Midbrain (tissue), 1 donor: Measurements from ENCODE around the gene DMXL2.
"Not testable (repeated sequence)": the region's sequence is repeated elsewhere in the genome, so short reads cannot be mapped to it uniquely, and the experiment has no call there.

Experiments used
- DNase-seq: peaks from one replicate; lab custom pipeline; 2025; lab: John Stamatoyannopoulos, UW

Gene DMXL2

GRCh38 chr15:51493892-51494291, 128.7 kb downstream of the DMXL2 start:
- DNase-seq: no peak

- no peak for DNase-seq
These were observed 130.0 kb downstream of the DMXL2 start for GRCh38 chr15:51492528-51492927.

- DNase-seq: no peak
These were observed 130.6 kb downstream of the DMXL2 start for GRCh38 chr15:51491941-51492340.

- no peak for DNase-seq
These were observed 137.8 kb downstream of the DMXL2 start for GRCh38 chr15:51484781-51485180.

GRCh38 chr15:51483985-51484384, 138.6 kb downstream of the DMXL2 start:
- DNase-seq: no peak

GRCh38 chr15:51483520-51483919, 139.1 kb downstream of the DMXL2 start:
- no peak for DNase-seq

GRCh38 chr15:51475736-51476135, 146.8 kb downstream of the DMXL2 start:
- DNase-seq: no peak

GRCh38 chr15:51470512-51470911, 152.1 kb downstream of the DMXL2 start:
- DNase-seq: no peak

GRCh38 chr15:51460796-51461195, 161.8 kb downstream of the DMXL2 start:
- DNase-seq: no peak

- no peak for DNase-seq
These were observed 172.6 kb downstream of the DMXL2 start for GRCh38 chr15:51450001-51450400.

- no peak for DNase-seq
These were observed 173.8 kb downstream of the DMXL2 start for GRCh38 chr15:51448622-51449399.

- DNase-seq: no peak
These were observed 174.5 kb downstream of the DMXL2 start for GRCh38 chr15:51447855-51448621.

- not testable (repeated sequence) for DNase-seq
These were observed 176.4 kb downstream of the DMXL2 start for GRCh38 chr15:51446029-51446744.

GRCh38 chr15:51444807-51445206, 177.8 kb downstream of the DMXL2 start:
- no peak for DNase-seq

- DNase-seq: no peak
These were observed 178.5 kb downstream of the DMXL2 start for GRCh38 chr15:51444112-51444511.

GRCh38 chr15:51443282-51443914, 179.2 kb downstream of the DMXL2 start:
- no peak for DNase-seq

GRCh38 chr15:51438526-51438925, 184.0 kb downstream of the DMXL2 start:
- DNase-seq: no peak

GRCh38 chr15:51425517-51426040, 197.0 kb downstream of the DMXL2 start:
- DNase-seq: no peak

GRCh38 chr15:51424780-51425179, 197.8 kb downstream of the DMXL2 start:
- no peak for DNase-seq

GRCh38 chr15:51423040-51423439, 199.5 kb downstream of the DMXL2 start:
- not testable (repeated sequence) for DNase-seq

- DNase-seq: no peak
These were observed 206.4 kb downstream of the DMXL2 start for GRCh38 chr15:51416129-51416528.
